HG03457 (cell line): ENCODE data around the gene PHACTR1.
"Not testable (repeated sequence)": the region's sequence is repeated elsewhere in the genome, so short reads cannot be mapped to it uniquely, and the experiment has no call there.

Experiments used
- ATAC-seq: cut with Tn5 transposase; IDR thresholded peaks from one replicate; pipeline ENCODE4 v1.9.1; 2021; ENCODE audit warnings: moderate number of reproducible peaks; ENCODE audit not compliant: unreplicated experiment

The PHACTR1 gene

GRCh38 chr6:13298446-13298845 lies 581.9 kb downstream of the PHACTR1 start:
- no peak for ATAC-seq

- ATAC-seq: no peak
Measured at GRCh38 chr6:13299403-13299821, 582.8 kb downstream of the PHACTR1 start.

- no peak for ATAC-seq
Measured at GRCh38 chr6:13299918-13300317, 583.4 kb downstream of the PHACTR1 start.

DNA sequence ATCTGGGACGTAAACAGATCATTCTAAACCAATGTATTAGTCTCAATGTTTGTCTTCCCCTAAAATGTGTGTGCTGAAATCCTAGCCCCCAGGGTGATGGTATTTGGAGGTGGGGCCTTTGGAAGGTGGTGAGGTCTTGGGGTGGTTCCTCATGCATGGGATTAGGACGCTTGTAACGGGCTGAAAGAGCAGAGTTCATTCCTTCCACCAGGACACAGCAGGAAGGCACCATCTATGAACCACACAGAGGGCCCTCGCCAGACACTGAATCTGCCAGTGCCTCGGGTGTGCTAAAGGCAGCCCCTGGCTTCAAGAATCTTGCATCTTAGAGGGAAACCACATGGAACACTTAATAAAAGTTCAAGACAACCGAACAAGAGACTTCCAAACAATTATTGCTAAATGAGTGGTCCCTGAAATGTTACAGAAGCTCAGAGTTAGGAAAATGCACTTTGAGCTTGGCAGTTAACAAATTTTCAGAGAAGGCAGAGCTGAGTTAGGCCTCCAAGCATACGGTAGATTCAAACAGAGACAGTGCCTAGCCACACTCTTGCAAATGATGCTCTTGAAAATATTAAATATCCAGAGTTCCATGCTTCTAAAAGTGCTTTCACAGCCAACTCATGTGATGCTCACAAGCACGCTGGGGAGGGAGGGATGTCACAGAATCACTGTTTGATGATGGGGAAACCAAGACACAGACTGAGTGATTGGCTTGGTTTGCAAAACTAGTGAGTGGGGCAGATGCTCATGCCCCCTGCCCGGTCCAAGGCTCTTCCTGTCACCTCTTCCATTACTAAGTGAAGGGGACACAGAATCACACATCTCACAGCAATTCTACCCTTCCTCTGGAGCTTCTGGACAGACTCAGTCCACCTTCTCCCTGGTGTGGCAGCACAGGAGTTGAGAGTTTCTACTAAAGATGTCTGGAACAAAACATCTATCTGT lies 584.4 kb downstream of the PHACTR1 start:
- ATAC-seq: no peak

DNA sequence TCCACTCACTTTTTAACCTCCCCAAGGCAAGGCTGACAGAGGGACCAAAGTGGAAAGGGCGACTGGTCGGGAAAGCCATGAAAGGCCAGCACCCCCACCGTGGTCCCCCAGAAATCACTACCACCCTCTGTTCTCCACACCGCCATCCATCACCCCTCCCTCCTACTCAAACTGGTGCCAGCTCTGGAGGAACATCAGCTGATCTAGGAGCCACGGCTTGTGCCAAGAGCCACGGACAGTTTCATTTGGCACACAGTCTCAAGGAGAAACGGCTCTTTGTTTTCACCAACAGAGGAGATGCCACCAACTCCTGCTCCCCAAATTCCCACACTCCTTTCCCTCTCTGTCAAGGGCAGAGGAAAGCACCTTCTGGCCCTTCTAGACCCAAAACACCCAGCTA lies 585.7 kb downstream of the PHACTR1 start:
- no peak for ATAC-seq

DNA sequence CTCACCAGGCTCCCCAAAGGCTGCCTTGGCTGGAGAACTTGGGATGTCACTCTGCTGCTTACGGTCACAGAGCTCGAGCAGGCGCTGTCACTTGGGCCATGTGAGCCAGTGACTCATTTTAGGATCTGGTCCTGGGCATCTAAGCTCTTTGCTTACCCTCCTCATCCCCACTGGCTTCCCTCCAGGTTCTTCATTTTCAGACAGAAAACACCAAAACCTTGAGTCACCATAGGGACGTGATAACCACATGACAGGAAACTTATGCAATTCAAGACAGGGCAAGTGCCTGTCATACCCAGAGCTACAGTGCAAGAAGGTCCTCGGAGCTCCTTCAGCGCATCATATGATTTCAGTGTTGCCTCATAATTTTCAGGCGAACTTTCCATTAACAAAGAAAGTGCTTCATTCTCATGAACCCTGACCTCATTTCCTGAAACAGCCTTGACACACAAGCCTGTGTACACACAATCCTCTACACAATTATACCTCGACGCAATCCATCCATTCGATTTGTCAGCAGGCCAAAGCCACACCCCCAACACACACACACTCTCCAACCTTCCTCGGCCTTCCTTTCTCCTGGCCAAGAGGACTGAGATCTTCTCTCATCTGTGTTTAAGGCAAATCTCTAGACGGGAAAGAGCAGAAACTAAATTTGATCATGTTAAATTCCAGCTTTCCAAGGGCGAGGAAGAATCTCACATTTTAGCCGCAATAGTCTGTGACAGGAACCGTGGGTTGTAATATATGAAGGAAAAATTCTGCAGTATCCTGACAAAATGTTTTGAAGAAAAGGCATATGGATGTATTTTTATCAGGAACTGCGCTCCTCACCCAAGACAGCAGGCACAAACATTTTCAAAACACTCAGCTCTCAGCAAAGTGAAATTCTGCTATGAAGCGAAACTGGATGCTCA lies 586.4 kb downstream of the PHACTR1 start:
- peak; percentile 54 for ATAC-seq

- ATAC-seq: no peak
Measured at GRCh38 chr6:13303668-13304017, 587.1 kb downstream of the PHACTR1 start.

- no peak for ATAC-seq
Measured at GRCh38 chr6:13304101-13304500, 587.5 kb downstream of the PHACTR1 start.

DNA sequence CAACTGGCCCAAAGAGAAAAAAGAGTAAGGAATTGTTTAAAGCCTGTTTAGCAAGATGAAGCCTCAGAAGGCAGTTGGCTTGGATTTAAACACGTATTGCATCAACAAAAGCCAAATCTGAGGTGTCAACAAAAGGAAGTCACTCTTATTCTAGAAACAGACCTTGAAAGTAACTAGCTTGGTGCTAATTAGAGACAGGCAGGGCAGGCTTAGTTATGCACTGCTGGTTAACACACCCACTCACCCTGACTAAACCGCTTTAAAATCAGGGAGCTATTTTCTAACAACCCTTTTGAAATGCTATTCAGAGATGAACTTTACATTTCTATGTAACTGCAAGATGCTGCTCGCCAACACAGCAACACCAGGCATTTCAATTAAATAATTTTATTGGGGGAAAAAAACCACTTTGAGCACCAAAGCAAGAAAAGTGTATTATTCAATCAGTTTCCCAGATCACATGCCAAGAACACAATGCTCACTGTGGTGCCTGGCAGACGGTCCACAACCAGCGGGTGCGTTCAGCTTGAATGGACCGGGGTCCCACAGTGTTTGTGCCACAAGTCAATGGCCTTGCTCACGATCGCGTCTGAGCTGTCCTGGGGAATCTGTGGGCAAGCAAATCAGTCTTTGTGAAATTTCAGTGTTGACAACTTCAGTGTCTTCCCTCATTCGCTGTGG lies 588.2 kb downstream of the PHACTR1 start:
- no peak for ATAC-seq

DNA sequence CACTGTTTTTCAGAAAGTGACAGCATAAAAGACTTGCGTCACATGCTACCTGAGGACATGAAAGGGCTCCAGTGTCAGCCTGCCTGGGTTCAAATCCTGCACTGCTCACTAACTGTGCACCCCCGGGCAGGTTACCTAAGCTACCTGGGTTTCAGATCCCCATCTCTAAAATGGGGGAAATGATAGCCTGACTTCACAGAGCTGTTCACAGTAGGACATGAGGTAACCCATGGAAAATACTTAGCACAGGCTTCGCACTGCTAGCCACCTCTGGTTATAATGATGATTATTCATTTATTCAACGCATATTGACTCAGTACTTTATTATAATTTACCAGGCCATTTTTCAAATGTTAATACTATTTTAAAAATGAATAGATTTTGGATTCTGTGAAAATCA lies 588.7 kb downstream of the PHACTR1 start:
- no peak for ATAC-seq

DNA sequence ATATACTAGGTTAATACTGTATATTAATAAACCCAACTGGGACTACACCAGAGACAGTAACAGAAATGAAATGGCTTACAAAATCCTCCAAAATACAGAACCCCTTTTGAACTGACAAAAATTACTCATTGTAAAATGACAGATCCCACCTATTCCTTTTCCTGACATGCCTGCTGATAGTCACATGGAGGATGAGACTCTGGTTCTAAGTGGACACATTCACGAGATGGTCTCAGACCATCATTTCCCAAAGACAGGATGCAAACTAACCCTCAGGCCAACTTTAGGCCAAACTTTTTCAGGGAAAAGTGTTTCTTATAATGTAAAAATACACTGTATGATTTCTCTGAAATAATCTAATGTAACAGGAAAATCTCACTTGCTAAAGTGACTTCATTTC lies 589.2 kb downstream of the PHACTR1 start:
- no peak for ATAC-seq

DNA sequence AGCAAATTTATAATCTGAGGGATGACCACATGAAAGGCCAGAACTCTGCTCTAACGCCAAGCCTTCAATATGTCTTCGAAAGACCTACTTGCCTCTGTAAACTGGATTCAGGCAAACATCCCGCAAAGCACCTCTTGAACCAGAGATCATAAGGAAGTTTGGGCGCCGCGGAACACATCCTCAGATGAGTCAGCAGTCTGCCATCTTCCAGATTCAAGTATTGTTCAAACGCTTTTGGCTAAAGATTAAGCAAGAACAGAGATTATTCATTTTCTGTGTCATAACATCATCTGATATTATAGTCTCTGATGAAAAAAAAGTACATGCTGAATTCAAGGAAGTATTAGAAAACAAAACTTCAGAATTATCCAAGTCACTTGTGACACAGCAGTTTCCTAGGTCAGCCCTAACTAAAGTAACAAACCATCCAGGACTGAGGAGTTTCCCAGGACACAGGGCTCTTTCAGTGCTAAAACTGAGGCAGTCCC lies 591.0 kb downstream of the PHACTR1 start:
- ATAC-seq: no peak

DNA sequence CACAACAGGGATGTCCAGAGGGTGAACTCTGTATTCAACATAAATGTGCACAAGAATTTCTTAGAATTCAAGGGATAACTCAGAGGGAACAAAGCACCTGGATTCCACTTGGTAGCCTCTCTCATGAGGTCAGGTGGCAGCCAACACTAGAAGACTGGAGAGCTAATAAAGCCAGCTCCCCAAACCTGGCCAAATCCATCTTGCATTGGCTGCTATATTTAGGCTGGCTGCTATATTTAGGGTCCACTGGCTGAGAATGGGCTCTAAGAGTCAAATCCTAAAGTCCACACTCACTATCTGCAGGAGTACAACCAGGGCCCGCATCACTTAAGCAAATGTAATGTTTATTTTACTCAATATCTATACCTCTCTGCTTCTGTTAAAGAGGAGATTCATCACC lies 591.8 kb downstream of the PHACTR1 start:
- no peak for ATAC-seq

- ATAC-seq: no peak
Measured at GRCh38 chr6:13311155-13311554, 594.6 kb downstream of the PHACTR1 start.

- no peak for ATAC-seq
Measured at GRCh38 chr6:13314806-13315205, 598.2 kb downstream of the PHACTR1 start.

GRCh38 chr6:13315896-13316295 lies 599.3 kb downstream of the PHACTR1 start:
- no peak for ATAC-seq

GRCh38 chr6:13318821-13319220 lies 602.3 kb downstream of the PHACTR1 start:
- no peak for ATAC-seq

DNA sequence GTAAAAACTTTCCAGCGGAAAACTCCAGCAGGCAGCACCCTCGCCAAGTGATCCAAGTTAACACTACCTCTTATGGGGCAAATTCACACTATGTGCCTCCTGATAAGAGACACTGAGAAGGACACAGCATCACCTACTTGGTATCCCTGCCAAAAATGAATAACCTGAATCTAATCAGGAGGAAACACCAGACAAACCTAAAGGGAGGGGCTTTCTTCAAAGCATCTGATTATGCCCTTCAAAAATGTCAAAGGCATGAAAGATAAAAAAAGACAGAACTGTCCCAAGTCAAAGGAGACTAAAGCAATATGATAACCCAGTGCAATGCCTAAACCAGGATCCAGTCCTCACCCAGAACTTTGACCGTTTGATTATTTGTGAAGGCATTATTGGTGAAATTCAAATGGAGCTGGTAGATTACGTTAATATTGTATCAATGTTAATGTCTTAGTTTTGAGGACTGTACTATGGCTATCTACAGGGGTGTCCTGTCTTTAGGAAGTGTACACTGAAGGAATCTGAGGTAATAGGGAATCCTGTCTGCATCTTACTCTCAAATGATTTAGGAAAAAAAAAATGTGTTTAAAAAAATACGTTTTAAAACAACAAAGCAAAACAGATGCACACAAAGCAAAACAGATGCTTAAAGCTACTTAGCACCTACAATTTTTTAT lies 603.5 kb downstream of the PHACTR1 start:
- no peak for ATAC-seq

DNA sequence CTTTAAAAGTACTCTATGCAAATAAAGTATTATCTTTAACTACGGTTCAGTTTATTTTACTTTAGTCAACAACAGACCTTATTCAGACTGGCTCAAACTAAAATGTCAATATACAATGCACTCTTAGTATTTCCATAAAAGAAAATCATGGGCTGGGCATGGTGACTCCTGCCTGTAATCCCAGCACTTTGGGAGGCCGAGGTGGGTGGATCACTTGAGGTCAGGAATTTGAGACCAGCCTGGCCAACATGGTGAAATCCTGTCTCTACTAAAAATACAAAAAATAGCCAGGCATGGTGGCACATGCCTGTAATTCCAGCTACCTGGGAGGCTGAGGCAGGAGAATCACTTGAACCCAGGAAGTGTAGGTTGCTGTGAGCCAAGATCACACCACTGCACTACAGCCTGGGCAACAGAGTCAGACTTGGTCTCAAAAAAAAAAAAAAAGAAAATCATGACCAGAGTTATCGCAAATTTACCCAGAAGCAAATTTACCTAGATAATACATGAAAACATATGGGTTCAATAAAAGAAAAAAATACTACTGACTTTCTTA lies 609.5 kb downstream of the PHACTR1 start:
- ATAC-seq: not testable (repeated sequence)

GRCh38 chr6:13327691-13328075 lies 611.1 kb downstream of the PHACTR1 start:
- no peak for ATAC-seq
